ENCODE measurements around the gene FUT8. TPM values are rescaled to one million over a fixed set of nuclear protein-coding genes. Genes with fewer than 3 reads are reported as not detected.

The FUT8 gene
- total and polyA plus RNA-seq, 2 of the 8 experiments (the other 6 are each of a cell fraction or from before 2014, with no cell fraction given) = 10.5 to 25.1 TPM

- Histone ChIP-seq H3K27ac (ENCODE audit: low read depth, low read length) (no peak overlapping the region), H3K4ac (replicated peaks; ENCODE audit: insufficient read length, low read depth, low read length) (no peak overlapping the region), H2BK5ac (ENCODE audit: low read depth, low read length) (no peak overlapping the region), H3K18ac (ENCODE audit: extremely low read depth, low read length) (no peak overlapping the region), H3K4me1 (replicated peaks in 1 of 4; ENCODE audit: control insufficient read depth in 3 of 4, insufficient read depth in 4 of 4, low read length in 3 of 4) (peaks cover 0 to 5% (median 2%) of the 10 kb centered on the region in 4 experiments; a peak in 2 of 7 replicates), H3K9me3 (ENCODE audit: insufficient read depth in 2 of 2, low read depth in 1 of 2, low read length in 1 of 2) (no peaks in the 10 kb centered on the region), H3K79me2 (ENCODE audit: control insufficient read depth in 1 of 2, insufficient read depth in 2 of 2, low read length in 2 of 2) (no peaks in the 10 kb centered on the region), H3K23me2 (ENCODE audit: low read depth, low read length) (no peaks in the 10 kb centered on the region), H3K4me3 (ENCODE audit: extremely low read depth in 1 of 4, insufficient read depth in 2 of 4, low read depth in 3 of 4, low read length in 4 of 4) (no peak overlapping the region), H3K27me3 (replicated peaks in 1 of 4; ENCODE audit: control insufficient read depth in 3 of 4, extremely low read depth in 1 of 4, insufficient read depth in 3 of 4, low read length in 3 of 4) (no peaks in the 10 kb centered on the region), H4K20me1 (replicated peaks in 1 of 2; ENCODE audit: control insufficient read depth in 1 of 2, insufficient read depth in 2 of 2, low read length in 2 of 2) (peaks cover 0 to 3% of the 10 kb centered on the region in 2 experiments), H2BK15ac (ENCODE audit: low read length) (no peak overlapping the region), H3K23ac (ENCODE audit: insufficient read length) (no peak overlapping the region), H3K14ac (ENCODE audit: insufficient read length) (no peak overlapping the region), H3K56ac (replicated peaks; ENCODE audit: insufficient read length, low read depth, low read length) (no peak overlapping the region), H3K36me3 (ENCODE audit: control insufficient read depth in 2 of 4, insufficient read depth in 4 of 4, low read length in 3 of 4) (no peaks in the 10 kb centered on the region; a peak in 1 of 8 replicates), H3K79me1 (ENCODE audit: low read depth, low read length) (no peaks in the 10 kb centered on the region), H2BK120ac (replicated peaks; ENCODE audit: low read depth, low read length) (no peak overlapping the region), H4K5ac (ENCODE audit: insufficient read length, low read depth, low read length) (no peak overlapping the region), H2BK12ac (ENCODE audit: low read depth, low read length) (no peak overlapping the region), H4K91ac (replicated peaks; ENCODE audit: insufficient read length, low read length) (no peak overlapping the region), H3K4me2 (ENCODE audit: insufficient read depth in 1 of 2, low read depth in 2 of 2, low read length in 2 of 2) (no peak overlapping the region), H2AK5ac (ENCODE audit: low read depth, low read length) (no peak overlapping the region), H3K9ac (replicated peaks in 1 of 4; ENCODE audit: extremely low read depth in 1 of 4, low read depth in 3 of 4, low read length in 3 of 4) (no peak overlapping the region), H4K8ac (ENCODE audit: extremely low read depth, insufficient read depth, low read length) (no peak overlapping the region), H2BK20ac (ENCODE audit: low read length) (no peak overlapping the region), H2AFZ (ENCODE audit: low read length) (no peak overlapping the region)
- TF ChIP-seq SP4 (IDR thresholded peaks at IDR 0.05; ENCODE audit: low read length) (no peak), CHD1 (IDR thresholded peaks at IDR 0.05; ENCODE audit: low read depth, low read length) (no peak), TEAD4 (IDR thresholded peaks at IDR 0.05; ENCODE audit: low read depth, low read length) (no peak), SIN3A (conservative IDR thresholded peaks at IDR 0.05 in 1 of 2, IDR thresholded peaks at IDR 0.05 in 1 of 2; ENCODE audit: low read depth in 1 of 2, low read length in 2 of 2) (no peak), PHF8 (conservative IDR thresholded peaks at IDR 0.05; ENCODE audit: low read depth, low read length) (no peak), POLR2AphosphoS5 (IDR thresholded peaks at IDR 0.05; ENCODE audit: low read depth, low read length) (no peak), TAF7 (optimal IDR thresholded peaks at IDR 0.05; ENCODE audit: borderline replicate concordance, low read depth, low read length) (no peak), SUZ12 (IDR thresholded peaks at IDR 0.05; ENCODE audit: low read length) (no peak)
- 82% methylated on average over 1 of the region's 2 CpGs; no CpG with 5 or more reads in 1 of the 2 experiments for WGBS, 2 experiments (ENCODE audit: extremely low coverage in 1 of 2, insufficient coverage in 1 of 2, insufficient read length in 1 of 2, insufficient replicate concordance in 2 of 2, low coverage in 1 of 2, low lambda C conversion rate in 2 of 2, missing lambda C conversion rate in 1 of 2)
- POLR2A ChIA-PET (ENCODE audit: partially characterized antibody) = no interaction called here
- no peak for FAIRE-seq
- CTCF ChIA-PET (ENCODE audit: partially characterized antibody) = interaction anchor here (0.6 to 0.8 kb wide), 2 partner anchors 61 to 484 kb away, joined by 3 read pairs; no protein-coding TSS in a partner anchor
- DNase-seq (ENCODE audit: low read depth in 1 of 2, low spot score in 2 of 2) = no peak
Observed at GRCh38 chr14:65476273-65476941, 63.9 kb downstream of the FUT8 start.

Data from H1 (cell line).